NCI-H226 (cell line): ENCODE data around the gene ITPK1.
A peak's percentile ranks its signal among the peaks of the same experiment; 100 is the strongest.

Experiments
- DNase-seq: peaks from one replicate; pipeline ENCODE4 v3.0.0-alpha.2; 2015

ITPK1 gene

GRCh38 chr14:93103392-93104080 is 12.2 kb downstream of the ITPK1 start:
- DNase-seq = peak; percentile 93

- DNase-seq = no peak
Observed at GRCh38 chr14:93102141-93102540, 13.6 kb downstream of the ITPK1 start.

GRCh38 chr14:93101181-93101580 is 14.5 kb downstream of the ITPK1 start:
- no peak for DNase-seq

- no peak for DNase-seq
Observed at GRCh38 chr14:93100570-93100969, 15.2 kb downstream of the ITPK1 start.

- no peak for DNase-seq
Observed at GRCh38 chr14:93100100-93100499, 15.6 kb downstream of the ITPK1 start.

- DNase-seq = no peak
Observed at GRCh38 chr14:93099643-93100042, 16.1 kb downstream of the ITPK1 start.

- no peak for DNase-seq
Observed at GRCh38 chr14:93099196-93099595, 16.5 kb downstream of the ITPK1 start.

GRCh38 chr14:93096691-93097322 is 18.9 kb downstream of the ITPK1 start:
- DNase-seq = no peak

GRCh38 chr14:93095742-93096510 is 19.8 kb downstream of the ITPK1 start:
- no peak for DNase-seq

GRCh38 chr14:93094121-93094918 is 21.4 kb downstream of the ITPK1 start:
- no peak for DNase-seq

- no peak for DNase-seq
Observed at GRCh38 chr14:93092606-93093556, 22.8 kb downstream of the ITPK1 start.

GRCh38 chr14:93091666-93092065 is 24.1 kb downstream of the ITPK1 start:
- no peak for DNase-seq

GRCh38 chr14:93090826-93091555 is 24.7 kb downstream of the ITPK1 start:
- peak; percentile 57 for DNase-seq

- peak; percentile 81 for DNase-seq
Observed at GRCh38 chr14:93089521-93090269, 26.0 kb downstream of the ITPK1 start.

- DNase-seq = peak; percentile 26
Observed at GRCh38 chr14:93086441-93087055, 29.2 kb downstream of the ITPK1 start.

GRCh38 chr14:93085911-93086310 is 29.8 kb downstream of the ITPK1 start:
- DNase-seq = peak; percentile 81

GRCh38 chr14:93084866-93085857 is 30.6 kb downstream of the ITPK1 start:
- DNase-seq = no peak

- DNase-seq = no peak
Observed at GRCh38 chr14:93084402-93084801, 31.3 kb downstream of the ITPK1 start.

- no peak for DNase-seq
Observed at GRCh38 chr14:93083917-93084316, 31.8 kb downstream of the ITPK1 start.
